Stimulated activated CD4-positive, alpha-beta T cell treated with anti-CD3 and anti-CD28 coated beads, Interleukin-1b, Interleukin-23, amount 100 ng/mL, for 1 hour (primary cell): ENCODE measurements around the gene PLEKHG3.

Experiments used
- DNase-seq, 2 donors: peaks; one replicate each; pipeline ENCODE4 v3.0.0-alpha.2; 2020; ENCODE audit warnings: low read depth in 2 of 2

PLEKHG3 gene

DNA sequence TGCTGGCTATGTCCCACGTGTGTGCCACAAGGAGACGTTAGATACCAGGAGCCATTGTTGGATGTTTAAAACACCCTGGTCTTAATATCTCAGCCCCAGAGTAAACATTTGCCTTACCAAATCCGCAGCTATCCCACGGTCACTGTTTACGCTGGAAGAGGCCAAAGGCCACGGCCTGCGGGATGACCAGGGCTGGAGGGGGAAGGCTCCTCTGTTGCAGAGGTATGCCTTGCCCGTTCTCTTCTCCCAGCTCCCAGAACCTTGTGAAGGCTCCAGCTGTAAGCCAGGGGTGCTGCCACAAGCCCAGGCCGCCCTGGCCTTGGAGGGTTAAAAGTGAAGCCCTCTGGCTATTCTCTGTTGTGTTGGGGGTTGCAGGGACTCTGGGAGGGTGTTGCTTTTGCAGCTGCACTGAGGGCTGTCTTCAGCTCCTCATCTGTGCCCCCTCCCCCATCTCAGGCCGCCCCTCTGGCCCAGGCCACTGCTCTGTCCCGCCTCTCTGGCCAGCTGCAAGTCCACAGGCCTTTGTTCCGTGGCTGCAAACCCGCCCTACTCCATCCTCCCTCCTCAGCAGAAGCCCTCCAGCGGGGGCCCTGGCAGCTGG lies 2.5 kb downstream of the PLEKHG3 start:
- DNase-seq: no peak

DNA sequence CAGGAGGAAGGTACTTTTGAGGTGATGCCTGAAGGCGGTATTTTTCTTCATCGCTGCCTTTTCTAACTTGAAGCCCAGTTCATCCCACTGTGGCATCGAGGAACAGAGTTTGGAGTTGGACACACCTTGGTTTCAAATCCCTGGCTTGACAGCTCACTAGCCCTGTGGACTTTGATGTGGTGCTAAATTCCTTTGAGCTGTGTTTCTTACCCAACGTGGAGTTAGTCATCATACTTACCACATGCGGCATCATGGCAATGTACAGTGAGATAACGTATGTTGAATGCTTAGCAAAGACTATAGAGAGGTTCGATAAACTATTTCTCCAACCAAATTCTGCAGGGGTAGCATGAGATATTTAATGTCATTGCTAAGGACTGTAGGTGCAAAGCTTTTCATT lies 3.4 kb downstream of the PLEKHG3 start:
- DNase-seq: no peak

DNA sequence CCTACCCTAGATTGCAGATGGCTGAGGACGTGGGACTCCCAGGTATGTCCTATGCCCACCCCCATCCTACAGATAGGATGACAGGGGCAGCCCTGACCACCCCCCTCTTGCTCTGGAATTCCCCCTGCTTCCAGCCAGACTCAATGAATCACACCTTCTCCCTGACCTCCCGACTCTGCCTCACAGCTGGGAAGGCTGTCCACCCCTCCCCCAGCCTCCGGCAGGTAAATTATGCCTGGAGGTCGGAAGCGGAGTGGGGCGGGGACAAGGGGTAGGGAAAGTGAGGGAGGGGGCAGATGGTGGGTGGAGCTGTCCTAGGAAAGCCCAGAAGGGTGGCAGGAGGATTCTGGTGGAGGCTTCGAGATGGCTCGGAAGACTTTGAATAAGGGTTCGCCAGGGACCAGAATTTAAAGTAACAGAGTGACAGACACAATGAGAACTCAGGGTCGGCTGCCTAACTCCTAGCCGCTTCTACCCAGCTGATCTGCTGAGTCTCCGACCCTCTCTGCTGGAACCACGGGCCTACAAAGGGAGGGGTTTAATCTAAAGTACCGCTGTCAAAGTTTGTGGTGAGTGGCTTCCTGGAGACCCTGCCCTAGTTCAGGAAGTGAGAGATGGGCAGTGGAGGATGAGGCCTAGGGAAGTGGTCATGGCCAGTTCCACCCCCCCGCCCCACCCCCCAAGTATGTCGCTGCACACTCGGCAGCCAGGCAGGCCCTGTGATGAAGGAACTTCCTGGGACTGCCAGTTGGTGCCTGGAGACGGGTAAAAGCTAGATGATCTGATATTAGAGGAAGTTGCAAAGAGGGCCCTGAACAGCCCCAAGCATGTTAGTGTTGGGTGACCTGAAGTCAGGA lies 4.2 kb downstream of the PLEKHG3 start:
- no peak for DNase-seq

- DNase-seq: no peak
Measured at GRCh38 chr14:64709126-64709525, 4.9 kb downstream of the PLEKHG3 start.

DNA sequence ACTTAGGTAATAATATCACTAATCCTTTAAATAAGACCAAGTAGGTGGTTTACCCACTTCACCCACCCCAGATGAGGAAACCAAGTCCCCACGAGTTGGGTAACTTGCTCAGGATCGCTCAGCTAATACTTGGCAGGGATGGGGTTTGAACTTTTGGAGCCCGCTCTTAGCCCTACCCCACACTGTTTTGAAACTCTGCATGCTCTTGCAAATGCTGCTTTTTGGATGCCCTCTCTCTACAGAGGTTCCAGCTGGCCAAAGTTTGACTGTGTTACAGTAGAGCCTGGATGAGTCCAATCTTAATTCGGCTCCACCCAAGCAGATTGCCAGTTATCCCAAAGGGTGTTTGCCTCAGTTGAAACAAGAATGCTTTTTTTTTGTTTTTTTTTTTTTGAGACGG lies 6.8 kb downstream of the PLEKHG3 start:
- no peak for DNase-seq

- no peak for DNase-seq
Measured at GRCh38 chr14:64713677-64714076, 9.5 kb downstream of the PLEKHG3 start.

GRCh38 chr14:64714432-64715025 lies 10.3 kb downstream of the PLEKHG3 start:
- no peak for DNase-seq

DNA sequence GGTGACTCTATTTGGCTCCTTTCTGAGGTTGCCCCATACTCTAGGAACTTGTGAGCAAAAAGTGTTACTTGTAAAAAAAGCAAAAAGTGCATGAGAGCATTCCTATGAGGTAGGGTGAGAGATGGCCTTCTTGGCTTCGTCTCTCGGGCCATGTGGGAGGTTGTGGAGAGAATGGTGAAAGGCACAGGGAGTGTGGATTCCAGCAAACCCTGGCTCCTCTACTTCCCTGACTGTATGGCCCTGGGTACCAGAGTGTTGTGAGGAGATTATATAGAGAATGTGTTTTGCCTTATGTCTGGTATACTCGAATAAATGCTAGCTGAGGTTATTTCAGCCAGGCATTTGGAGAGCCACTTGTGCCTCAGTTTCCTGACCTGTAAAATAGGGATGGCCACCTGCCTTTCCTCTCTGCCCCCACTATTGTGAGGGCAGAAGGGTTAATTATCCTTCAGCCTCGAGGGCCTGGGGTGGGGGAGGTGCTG lies 11.0 kb downstream of the PLEKHG3 start:
- no peak for DNase-seq

- no peak for DNase-seq
Measured at GRCh38 chr14:64715628-64716412, 11.6 kb downstream of the PLEKHG3 start.

DNA sequence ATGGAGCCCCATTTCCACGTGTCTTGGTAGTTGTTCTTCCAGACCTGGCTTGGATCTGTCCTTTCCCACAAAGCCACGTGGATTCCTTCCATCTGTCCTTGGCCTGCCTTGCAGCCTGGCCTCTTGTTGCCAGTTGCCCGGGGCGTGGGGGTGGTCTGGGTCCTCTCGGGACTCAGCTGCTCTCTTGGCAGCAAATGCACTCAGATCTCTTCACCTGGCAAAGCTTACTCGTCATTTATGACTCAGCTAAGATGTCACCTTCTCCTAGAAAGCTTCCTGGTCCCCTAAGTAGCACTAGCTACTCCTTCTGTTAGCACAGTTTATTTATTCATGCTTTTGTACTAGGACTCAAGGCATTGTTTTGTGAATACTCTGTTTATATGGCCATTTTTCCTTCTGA lies 13.6 kb downstream of the PLEKHG3 start:
- DNase-seq: no peak

DNA sequence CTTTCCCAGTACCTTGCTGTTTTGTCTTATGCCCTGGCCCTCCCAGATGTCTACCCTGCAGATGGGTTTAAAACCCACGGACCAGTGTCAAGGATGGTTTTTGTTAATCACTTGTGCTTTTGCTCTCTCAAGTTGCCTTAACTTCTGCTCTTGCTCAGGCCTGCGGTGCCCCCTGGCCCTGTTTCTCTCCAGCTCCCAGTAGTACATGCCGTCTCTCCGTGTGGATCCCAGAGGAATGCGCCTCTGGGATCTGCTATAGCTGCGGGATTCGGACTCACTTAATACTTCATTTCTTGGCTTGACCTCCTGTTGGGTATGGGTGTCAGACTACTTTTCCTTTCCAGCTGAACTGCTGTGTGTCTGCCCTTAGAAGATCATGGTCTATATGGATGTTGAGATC lies 14.5 kb downstream of the PLEKHG3 start:
- DNase-seq: no peak

GRCh38 chr14:64719601-64720000 lies 15.4 kb downstream of the PLEKHG3 start:
- DNase-seq: no peak

DNA sequence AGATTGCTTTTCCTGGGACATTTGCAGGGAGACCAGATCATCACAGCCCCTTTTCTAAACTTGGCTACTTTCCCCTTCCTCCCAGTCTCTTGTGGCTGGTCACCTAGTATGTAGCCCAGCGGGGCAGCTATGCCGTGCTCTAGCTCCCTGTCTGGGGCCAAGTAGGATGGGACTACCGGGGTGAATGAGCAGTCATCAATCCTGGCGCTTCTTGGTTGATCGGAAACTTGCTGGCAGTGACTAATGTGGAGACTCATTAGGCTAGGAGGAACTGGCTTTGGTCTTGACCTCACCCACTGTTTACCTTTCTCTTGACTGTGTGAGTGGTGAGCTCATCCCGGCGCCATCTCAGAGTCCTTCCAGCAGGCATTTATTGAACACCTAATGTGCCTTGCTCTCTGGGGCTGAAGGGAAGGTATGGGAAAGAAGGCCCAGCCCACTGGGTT lies 15.9 kb downstream of the PLEKHG3 start:
- DNase-seq: no peak

- DNase-seq: no peak
Measured at GRCh38 chr14:64721391-64721791, 17.2 kb downstream of the PLEKHG3 start.

GRCh38 chr14:64721899-64722298 lies 17.7 kb downstream of the PLEKHG3 start:
- no peak for DNase-seq

GRCh38 chr14:64722842-64723447 lies 18.7 kb downstream of the PLEKHG3 start:
- DNase-seq: no peak

DNA sequence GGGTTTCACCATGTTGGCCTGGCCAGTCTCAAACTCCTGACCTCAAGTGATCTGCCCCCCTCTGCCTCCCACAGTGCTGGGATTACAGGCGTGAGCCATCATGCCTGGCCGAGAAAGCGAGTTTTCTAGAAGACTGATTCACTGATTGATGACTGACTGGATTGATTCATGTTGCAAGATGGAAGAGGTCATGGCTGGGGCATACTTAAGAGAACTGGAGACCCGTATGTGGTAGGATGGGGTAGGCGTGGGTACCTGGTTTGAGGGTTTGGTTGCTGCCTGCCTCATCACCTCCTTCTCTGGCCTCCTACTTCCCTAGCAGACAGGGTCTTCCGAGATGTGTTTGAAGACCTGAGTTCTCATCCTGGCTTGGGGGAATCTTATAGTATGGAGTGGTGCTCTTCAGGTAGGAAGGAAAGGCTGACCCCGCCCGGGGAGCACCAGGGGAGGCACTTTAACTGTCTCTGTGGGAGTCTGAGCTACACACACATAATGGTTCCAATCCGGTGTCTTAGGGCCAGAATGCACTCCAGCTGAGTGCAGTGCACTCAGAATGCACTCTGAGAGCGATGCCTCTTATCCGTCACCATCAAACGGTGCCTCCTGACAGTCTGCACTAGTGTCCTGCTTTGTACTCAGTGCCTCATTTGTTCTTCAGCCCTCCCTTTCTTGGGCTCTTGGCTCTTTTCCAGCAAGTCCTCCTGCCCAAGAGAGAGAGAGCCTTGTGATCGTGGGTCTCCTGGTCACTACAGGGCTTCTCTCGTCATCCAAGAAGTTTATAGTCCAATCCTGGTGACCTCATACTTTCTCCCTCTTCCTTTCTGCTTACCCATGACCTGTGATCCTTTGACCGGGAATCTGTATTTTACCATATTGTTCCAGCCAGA lies 19.7 kb downstream of the PLEKHG3 start:
- DNase-seq: no peak

GRCh38 chr14:64724578-64724930 lies 20.3 kb downstream of the PLEKHG3 start:
- no peak for DNase-seq

GRCh38 chr14:64725261-64725815 lies 21.1 kb downstream of the PLEKHG3 start:
- DNase-seq: no peak

GRCh38 chr14:64725879-64726584 lies 21.8 kb downstream of the PLEKHG3 start:
- no peak for DNase-seq
